ENCODE data around the gene MED10. TPM values are rescaled to one million over a fixed set of nuclear protein-coding genes. Genes with fewer than 3 reads are reported as not detected.

Gene MED10
- total and polyA plus RNA-seq, 4 donors = 29.0 to 54.1 (median 39.1) TPM

Other genes starting within 250 kb of the MED10 start
- gene UBE2QL1, start 70.3 kb upstream of the MED10 start, total RNA-seq = 1 to 10 TPM; 1.6 to 3.3 TPM
- gene UBE2QL1, start 70.3 kb upstream of the MED10 start, polyA plus RNA-seq = under 1 TPM; 0.43 to 0.75 TPM